Stimulated activated CD4-positive, alpha-beta T cell treated with anti-CD3 and anti-CD28 coated beads, Interleukin-12 subunit alpha, Interleukin-12 subunit beta, amount 100 ng/mL, for 48 hours (primary cell): ENCODE results near the gene ZNF500.
A peak's percentile ranks its signal among the peaks of the same experiment; 100 is the strongest.

ENCODE experiments used
- DNase-seq, 3 donors: peaks; one replicate each; pipeline ENCODE4 v3.0.0-alpha.2; 2020; ENCODE audit warnings: low read depth in 2 of 3, low spot score in 1 of 3

Gene ZNF500

DNA sequence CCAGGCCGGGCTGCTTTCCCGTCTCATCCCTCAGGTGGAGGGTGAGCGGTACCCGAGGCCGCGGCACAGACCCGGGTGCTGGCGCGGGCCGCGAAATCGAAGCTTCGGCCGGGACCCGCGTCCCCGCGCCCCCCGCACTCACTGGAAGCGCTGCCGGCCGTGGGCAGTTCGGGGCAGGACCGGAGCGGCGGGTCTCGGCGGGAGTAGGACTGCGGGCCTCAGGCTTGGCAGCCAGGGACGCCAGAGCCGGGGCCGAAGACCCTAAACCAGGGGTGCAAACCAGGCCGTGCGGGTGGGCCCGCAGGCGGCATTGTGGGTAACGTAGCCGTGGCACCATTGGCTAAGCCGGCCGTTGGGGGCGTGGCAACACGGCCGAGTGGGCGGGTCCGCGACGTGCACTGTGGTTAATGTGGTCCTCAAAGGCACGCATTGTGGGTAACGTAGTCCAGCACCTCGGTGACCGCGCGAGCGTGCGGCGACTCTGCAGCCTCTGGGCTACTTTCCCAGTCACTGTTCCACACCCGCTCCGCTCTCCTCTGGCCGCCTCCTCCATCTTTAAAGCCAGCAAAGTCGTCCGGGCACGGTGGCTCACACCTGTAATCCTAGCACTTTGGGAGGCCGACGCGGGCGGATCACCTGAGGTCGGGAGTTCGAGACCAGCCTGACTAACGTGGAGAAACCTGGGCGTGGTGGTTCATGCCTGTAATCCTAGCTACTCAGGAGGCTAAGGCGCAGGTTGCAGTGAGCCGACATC, at the start of gene ZNF500:
TSS of gene ZNF500 (minus strand) at position 288 of the 754 bp plus-strand sequence. CDS start 1,184 bp downstream, outside the sequence.
- DNase-seq = peak; percentile 95 to 98 (median 96)

DNA sequence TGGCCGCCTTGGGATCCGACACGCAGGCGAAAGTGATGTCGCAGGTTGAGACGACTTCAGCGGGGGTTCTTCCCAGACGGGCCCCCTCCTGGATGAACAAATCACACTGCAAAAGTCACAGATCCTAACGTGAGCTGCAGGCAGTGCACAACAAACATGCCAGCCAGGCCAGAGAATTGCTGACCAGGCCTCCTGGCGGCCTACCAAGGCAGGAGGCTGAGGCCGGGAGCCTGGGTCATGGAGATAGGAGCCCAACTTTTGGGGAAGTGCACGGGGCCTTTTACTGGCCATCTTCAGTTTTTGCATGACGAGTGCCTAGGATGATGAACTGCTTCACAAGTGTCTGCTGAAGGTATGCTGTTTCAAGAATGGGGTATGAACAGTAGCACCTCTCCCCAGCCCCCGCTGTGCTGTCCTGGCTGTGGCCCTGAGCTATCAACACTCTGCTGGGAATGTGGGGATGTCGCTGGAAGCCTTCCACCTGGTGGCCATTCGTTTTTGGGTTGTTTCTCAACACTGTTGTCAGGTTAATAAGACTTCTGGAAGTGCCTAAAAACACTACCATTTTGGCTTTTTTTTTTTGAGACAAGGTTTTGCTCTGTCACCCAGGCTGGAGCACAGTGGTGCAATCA, 47.7 kb upstream of the ZNF500 start:
- no peak for DNase-seq

DNA sequence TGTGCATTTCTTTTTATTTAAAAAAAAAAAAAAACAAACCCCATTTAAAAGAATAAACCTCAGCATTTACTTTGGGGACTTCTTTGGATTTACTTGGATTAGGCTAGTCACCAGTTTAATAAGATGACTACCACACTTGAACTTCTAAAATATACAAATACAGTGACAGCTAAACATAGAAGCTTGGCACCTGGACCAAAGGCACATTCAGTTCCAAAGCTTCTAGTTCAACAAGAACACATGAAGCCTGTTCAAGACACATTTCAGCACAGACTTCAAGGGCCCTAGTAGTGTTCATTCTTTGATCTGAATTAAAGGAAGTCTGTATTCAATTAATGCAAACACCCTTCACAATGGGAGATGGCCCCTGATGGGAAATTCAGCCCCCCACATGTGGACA, 47.1 kb upstream of the ZNF500 start:
- no peak for DNase-seq

DNA sequence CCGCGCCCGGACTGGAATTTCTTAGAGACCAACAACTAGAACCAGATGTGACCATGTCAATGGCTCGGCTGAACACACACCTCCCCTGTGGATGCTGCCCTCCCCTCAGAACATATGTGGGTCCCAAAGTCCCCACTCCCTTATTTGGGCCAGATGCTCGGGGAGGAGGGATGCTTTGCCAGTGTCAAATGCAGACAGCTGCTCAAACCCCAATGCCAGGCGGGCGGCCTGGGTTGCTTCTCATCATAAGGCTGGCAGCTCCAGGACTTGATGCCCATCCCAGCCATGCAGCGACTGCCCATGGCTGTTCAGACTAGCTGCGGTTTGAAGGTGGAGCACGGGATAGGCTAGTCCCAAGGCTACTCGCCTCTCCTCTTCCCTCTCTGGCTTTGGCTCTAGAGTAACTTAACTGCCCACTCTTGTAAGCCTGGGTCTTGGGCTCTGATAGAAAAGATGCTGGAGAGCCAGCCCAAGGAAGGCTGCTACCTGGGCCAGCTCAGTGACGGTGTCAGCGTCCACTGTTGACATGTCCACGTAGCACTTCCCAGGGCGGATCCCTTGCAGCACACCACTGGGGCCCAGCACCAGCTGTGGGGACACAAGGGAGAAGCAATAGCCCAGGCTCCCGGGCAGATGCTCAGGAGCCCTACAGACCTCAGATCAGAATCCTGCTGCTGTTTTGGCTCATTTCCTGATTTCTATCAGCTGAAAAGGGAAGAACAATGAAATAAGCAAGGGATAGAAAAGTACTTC, 46.5 kb upstream of the ZNF500 start:
- DNase-seq = no peak

DNA sequence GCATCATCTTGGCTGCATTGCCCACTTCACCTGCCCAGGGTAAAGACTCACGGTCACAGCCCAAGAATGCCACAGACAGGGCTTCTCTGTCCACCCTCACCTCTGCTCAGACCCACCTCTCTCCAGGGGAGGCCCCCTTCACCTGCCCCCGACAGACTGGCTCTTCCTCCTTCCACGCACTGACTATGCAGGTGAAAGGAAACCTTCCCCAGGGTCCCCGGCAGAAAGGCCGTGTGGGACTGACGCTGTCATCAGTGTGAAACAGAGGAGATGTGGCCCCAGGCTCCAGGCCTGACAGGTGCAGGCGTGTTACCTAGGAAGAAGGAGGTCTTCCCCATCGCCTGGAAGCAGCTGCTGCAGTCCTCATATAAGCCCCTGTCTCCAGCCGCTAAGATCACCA, 44.8 kb upstream of the ZNF500 start:
- DNase-seq = no peak

DNA sequence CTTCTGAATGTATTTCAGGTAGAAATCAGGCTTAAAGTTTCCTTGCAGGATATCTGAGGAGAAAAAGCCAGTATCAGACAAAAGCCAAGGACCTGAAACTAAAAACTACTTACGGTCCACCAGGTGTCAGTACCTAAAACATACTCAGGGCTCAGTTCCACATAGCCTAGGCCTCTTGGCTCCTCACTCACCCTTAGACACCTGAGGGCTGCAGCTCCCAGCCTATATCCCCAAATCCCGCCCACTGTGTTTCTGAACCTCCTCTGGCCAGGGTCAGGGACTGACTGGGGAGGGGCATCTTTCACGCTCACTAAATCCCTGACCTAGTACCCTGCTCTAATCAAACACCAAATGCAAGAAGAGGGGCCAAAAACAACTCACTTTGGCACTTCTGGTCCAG, 44.3 kb upstream of the ZNF500 start:
- no peak for DNase-seq

DNA sequence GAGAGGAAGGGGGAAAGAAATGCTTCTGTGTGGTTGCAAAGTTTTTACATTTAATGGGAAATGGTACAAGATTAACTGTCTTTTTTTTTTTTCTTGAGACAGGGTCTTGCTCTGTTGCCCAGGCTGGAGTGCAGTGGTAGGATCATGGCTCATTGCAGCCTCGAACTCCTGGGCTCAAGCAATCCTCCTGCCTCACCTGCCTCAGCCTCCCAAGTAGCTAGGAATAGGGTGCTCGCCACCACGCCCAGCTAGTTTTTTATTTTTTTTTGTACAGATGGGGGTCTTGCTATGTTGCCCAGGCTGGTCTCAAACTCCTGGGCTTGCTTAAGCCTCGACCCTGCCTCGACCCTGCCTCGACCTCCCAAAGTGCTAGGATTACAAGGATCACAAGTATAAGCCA, 39.3 kb upstream of the ZNF500 start:
- DNase-seq = no peak

DNA sequence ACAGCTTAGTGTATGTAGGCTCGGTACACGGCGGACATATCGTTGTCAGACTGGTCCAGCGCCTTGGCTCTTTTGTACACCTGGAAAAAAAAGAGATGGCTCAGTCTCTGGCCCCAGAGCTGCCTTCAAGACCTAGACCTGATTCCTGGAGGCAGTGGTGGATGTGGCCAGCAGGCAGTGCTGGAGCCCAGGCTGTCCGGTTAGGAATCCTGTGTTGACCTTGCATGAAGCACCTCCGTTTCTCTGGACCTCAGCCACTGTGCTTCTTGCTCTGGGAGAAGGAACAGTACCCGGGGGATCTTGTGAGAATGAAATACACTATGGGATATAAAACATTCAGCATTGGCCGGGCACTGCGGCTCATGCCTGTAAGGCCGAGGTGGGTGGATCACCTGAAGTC, 38.3 kb upstream of the ZNF500 start:
- DNase-seq = no peak

DNA sequence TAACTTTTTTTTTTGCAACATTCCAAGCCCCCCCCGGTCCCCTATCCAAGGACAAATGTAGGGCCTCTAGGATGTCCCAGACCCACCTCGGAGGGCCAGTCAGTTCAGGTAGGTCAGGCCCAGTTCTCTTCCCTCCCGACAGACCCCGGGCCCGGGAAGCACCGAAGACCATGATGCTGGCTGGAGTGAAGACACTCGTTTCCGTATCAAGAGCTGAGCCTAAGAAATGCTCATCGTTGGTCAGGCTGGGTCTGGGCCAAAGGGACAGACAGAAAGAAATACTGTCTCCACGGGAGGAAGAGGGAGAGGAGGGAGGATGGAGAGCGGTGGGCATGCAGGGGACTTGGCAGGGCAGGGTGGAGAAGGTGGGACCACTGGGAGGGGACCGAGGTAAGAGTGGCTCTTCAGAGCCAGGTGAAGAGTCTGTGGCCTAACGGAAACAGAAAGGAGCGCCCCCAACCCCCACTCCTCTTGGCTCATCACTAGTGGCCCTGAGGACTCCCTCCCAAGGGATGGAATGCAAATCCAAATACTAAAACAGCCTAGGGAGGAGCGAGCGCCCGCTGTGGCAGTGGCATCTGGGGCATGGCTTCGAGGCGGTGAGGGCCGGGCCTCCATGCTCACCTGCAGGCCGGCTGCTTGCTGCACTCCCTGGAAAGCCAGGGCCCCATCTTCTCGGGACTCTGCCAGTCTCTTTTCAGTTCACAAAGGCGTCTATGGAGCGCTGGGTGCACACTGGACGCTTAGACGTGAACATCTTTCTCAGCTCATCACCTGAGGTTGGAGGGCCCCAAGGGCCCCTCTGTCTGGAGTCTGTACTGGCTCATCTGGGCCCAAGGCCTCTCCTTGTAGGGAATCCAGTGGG, 37.2 kb upstream of the ZNF500 start:
- no peak for DNase-seq

DNA sequence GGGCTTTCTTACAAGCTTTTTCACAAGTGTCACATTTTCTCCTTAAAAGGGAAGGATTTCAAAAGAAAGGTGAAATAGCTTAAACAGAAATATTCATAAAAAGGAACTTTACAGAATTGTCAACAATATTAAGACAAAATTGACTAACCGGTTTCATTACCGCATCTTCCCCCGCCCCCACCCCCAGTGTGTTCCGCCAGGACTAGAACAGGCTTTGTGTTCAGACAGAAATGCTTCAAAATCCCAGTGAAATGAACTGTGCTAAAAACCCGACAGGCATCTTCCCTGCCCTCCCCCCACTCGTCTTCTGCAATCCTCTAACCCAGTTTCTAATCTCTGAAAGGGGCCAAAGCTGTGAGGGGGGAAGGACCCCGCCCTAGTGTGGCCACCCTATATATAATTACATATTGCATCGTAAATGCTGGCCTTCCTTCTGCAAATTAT, 36.5 kb upstream of the ZNF500 start:
- no peak for DNase-seq

DNA sequence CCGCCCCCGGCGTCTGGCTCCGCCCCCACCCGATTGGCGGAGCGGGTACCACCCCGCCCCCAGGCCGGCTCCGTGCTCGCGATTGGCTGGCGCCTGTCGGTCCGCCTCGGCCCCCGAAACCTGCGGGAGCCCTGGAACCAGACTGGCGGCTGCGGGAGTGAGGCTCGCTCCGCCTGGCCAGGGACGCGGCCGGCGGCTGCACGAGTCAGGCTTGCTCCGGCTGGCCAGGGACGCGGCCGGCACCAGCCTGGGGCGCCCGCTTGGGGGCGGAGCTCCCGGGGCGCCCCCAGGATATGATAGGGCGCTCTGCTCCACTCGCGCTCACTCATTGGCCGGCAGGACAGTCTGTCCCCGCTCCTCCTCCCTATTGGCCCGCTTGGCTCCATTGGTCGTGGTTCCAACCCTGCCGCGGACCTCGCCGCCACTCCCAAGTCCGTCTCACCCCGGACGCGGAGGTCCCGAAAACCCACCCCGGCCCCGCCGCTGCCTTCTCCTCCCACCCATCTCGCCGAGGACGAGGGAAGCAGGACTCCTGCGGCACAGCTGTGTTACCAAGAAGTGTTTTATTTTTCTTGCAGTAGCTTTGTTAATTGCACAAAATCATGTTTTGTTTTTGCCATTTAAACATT, 35.8 kb upstream of the ZNF500 start:
- DNase-seq = peak; percentile 69 to 85 (median 82)

DNA sequence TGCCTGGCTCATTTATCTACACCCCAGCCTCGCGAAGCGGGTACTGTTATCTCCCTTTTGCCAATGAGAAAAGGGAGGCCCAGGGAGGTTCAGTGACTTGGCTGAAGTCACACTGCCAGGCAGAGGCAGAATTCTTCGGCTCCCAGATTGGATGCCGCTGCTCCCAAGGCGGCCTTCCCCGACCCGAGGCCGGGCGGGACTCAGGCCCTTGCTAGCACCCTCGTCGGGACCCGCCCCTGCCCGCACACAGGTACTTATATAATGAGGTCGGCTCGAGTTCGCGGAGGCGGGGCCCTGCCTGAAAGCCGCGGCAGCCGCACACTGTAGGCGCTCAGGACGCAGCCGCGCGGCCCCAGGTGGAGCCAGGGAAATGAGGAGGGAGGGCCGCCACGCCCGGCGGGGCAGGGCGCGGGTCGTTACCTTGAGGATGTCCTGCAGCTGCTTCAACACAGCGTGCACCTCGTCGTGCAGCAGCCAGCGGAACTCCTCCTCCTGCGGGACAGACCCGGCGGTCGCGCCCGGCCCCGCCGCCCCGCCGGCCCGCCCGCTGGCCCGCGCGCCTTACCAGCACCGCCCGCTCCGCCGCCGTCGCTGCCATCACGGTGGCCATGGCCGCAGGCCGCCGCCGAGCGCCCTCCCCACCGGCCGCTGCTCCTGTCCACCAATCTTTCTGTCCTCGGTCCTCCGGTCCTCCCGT, 35.1 kb upstream of the ZNF500 start, which contains the start of gene ROGDI:
TSS of gene ROGDI (minus strand) at position 672 of the 697 bp plus-strand sequence. CDS start at position 610, 62 bp downstream.
- peak; percentile 33 to 60 (median 47) for DNase-seq

DNA sequence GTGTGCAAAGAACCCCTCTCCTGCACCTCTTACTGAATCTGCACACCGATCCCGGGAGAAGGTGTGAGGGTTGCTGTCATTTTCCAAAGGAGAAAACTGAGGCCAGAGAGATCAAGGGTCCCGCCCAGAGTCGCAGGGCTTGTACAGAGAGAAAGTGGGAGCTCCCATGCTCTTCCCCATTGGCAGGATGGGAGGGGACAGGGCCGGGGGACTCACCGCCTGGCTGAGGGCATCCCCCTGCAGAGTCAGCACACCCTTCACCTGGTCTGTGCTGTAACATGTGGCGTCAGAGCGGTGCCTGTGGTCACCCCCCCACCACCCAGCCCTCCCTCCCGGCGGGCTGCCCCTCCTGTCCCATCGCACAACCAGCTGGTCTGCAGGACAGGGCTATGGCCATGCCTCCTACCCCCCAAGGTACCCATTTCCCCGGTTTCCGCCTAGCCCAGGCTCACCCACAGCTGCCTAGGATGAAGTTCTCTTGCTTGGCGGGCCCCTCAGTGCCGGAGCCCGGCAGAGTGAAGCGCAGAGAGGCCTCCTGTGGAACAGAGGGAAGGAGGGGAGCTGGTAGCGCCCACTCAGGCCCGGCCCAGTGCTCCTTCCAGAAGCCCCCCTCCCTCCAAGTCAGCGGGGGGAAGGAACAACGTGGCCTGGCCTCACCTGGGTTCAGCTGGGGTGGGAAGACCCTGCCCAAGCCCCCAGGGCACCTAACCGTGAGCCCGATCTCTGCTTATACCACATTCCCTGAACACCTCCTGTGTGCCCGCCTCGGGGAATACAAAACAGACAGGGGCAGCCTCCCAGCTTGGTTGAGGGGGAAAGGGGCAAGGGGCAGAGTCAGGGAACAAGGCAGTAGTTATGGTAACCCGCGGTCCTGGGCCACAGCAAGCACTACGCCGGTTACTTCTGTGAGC, 34.3 kb upstream of the ZNF500 start:
- DNase-seq = no peak

DNA sequence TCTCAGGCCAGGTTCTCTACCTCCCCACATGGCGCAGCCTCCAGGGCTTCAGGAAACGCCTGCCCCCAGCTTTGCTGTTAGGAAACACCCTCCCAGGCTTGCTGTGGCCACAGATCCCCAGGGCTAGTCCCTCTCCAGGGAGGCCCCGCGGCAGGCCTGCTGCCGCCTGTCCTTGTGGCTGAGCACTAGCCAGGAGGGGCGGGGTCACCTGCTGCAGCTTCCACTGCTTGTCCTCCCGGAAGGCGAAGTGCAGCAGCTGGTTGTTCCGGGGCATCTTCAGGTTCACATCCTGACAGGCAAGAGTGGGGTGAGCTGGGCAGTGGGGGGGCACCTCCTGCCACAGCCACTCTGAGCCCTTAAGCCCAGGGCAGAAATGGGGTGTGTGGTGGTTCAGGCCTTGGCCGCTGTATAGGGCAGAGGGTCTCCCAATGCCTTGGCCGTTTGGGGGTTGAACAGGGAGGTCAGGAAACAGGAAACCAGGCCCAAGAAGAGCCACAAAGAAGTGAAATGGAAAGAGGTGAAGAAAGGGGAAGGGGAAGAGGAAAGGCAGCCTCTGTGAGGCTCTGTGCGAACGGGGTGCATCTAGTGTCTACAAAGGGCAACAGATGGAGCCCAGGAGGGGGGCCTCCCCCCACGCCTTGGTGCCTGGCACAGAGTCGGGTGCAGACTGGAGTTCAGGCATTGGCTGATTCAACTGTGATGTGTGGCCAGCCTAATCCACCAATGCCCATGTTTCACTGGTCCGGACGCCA, 33.5 kb upstream of the ZNF500 start:
- DNase-seq = no peak

DNA sequence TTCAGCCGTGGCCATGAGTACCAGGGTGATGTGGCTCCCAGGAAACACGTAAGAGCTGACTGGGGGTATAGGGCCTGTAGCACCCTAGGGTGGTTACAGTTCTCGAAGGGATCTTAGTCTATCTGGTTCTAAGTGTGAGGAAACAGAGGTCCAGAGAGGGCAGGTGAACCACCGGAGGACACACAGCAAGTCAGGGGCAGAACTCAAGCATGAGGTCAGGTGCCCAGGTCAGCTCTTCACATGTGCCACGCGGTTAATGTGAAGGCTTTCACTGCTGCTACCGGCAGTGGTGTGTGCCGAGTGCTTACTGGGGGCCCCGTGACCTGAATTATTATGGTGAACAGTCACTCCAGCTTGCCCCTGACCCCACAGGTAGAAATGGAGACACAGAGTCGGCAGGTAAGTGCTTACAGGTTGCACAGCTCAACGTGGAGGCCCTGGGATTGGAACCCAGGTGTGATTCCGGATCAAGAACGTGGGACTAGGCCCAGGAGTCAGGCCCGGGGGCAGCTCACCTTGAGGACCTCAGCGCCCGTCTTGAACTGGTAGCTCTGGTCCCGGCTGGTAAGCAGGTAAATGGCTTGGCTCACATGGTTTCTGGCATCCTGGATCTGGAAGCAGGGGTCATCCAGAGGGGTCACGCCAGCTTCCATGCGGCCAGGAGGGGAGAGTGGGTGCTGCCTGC, 32.4 kb upstream of the ZNF500 start:
- DNase-seq = no peak

DNA sequence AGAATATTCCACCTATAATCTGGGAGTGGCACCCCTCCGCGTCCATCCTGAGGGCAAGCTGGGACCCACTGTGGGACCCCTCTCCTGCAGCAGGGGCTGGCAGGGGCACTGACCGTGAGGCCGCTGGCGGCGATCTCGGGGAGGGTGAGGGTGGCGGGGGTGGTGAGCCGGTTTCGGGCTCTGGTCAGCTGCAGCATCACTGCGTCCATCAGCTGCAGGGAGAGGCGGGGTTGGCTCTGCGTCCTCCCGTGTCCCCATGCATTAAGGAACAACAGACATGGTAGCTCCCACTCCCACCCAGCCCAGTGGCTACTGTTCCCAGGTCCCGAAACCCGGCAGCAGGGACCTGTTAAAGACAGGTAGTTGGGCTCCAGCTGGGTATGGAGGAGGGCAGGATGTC, 31.5 kb upstream of the ZNF500 start:
- no peak for DNase-seq

DNA sequence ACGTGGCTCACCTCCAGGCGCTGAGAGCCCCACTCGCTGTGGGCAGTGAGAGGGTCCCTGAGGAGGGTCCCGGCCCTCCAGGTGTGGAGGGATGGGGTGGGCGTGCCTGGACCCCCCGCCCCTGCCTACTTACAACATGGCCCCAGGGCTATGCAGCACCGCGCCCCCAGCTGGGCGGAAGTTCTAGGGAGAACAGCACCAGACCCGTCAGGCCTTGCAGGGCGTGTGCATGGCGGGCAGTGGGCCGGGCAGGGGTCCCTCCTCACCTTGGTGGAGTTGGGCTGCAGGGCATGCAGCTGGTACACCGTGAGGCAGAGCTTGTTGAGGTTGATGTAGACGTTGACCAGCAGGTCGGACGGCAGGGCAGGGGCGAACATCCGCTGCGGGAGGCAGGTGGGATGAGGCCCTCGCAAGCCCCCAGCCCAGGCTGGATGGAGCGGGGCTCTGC, 30.9 kb upstream of the ZNF500 start:
- DNase-seq = no peak
